ENCODE results near the gene SMIM20.

GRCh38 chr4:25919676-25920075 lies 5.7 kb downstream of the SMIM20 start:
- no peak for TF ChIP-seq CTCF (IDR thresholded peaks at IDR 0.05)
- no peak for TF ChIP-seq POLR2A (IDR thresholded peaks at IDR 0.05)

Data from esophagus squamous epithelium (tissue), 4 donors.